Measurements from ENCODE around the gene SCUBE2. TPM values are rescaled to one million over a fixed set of nuclear protein-coding genes. Genes with fewer than 3 reads are reported as not detected.
"Not testable (repeated sequence)": the region's sequence is repeated elsewhere in the genome, so short reads cannot be mapped to it uniquely, and the experiment has no call there.

Gene SCUBE2
- total RNA-seq, 1 donor from 2014 or later = 2.5 TPM

GRCh38 chr11:9104580-9104979 lies 13.2 kb upstream of the SCUBE2 start:
- no peaks in the 10 kb centered on the region for H3K9me3 Mint-ChIP-seq (ENCODE audit: unreplicated experiment)
- peaks cover 2% of the 10 kb centered on the region for H3K4me1 Mint-ChIP-seq (ENCODE audit: low read depth, unreplicated experiment)
- no peaks in the 10 kb centered on the region for H3K27me3 Mint-ChIP-seq (ENCODE audit: unreplicated experiment)
- H3K27ac Mint-ChIP-seq (ENCODE audit: unreplicated experiment) = no peak overlapping the region
- H3K36me3 Mint-ChIP-seq (ENCODE audit: unreplicated experiment) = no peaks in the 10 kb centered on the region
- TF ChIP-seq CTCF (IDR thresholded peaks at IDR 0.05; ENCODE audit: partially characterized antibody, unreplicated experiment) = no peak
- no peak overlapping the region for H3K4me3 Mint-ChIP-seq (ENCODE audit: unreplicated experiment)
- no peak for DNase-seq

GRCh38 chr11:9103542-9104276 lies 12.3 kb upstream of the SCUBE2 start:
- Mint-ChIP-seq H3K4me1 (ENCODE audit: low read depth, unreplicated experiment) (peaks cover 3% of the 10 kb centered on the region), H3K27ac (ENCODE audit: unreplicated experiment) (no peak overlapping the region), H3K9me3 (ENCODE audit: unreplicated experiment) (no peaks in the 10 kb centered on the region), H3K27me3 (ENCODE audit: unreplicated experiment) (no peaks in the 10 kb centered on the region), H3K4me3 (ENCODE audit: unreplicated experiment) (no peak overlapping the region), H3K36me3 (ENCODE audit: unreplicated experiment) (no peaks in the 10 kb centered on the region)
- DNase-seq = no peak
- TF ChIP-seq CTCF (IDR thresholded peaks at IDR 0.05; ENCODE audit: partially characterized antibody, unreplicated experiment) = no peak

GRCh38 chr11:9099617-9100016 lies 8.2 kb upstream of the SCUBE2 start:
- peaks cover 4% of the 10 kb centered on the region for H3K27me3 Mint-ChIP-seq (ENCODE audit: unreplicated experiment)
- H3K36me3 Mint-ChIP-seq (ENCODE audit: unreplicated experiment) = peaks cover 11% of the 10 kb centered on the region
- peaks cover 3% of the 10 kb centered on the region for H3K4me1 Mint-ChIP-seq (ENCODE audit: low read depth, unreplicated experiment)
- no peak overlapping the region for H3K27ac Mint-ChIP-seq (ENCODE audit: unreplicated experiment)
- no peak for DNase-seq
- H3K9me3 Mint-ChIP-seq (ENCODE audit: unreplicated experiment) = peaks cover 2% of the 10 kb centered on the region
- H3K4me3 Mint-ChIP-seq (ENCODE audit: unreplicated experiment) = no peak overlapping the region
- no peak for TF ChIP-seq CTCF (IDR thresholded peaks at IDR 0.05; ENCODE audit: partially characterized antibody, unreplicated experiment)

GRCh38 chr11:9098455-9098854 lies 7.1 kb upstream of the SCUBE2 start:
- not testable (repeated sequence) for DNase-seq; H3K4me1 Mint-ChIP-seq (ENCODE audit: low read depth, unreplicated experiment); H3K4me3 Mint-ChIP-seq (ENCODE audit: unreplicated experiment); H3K27ac Mint-ChIP-seq (ENCODE audit: unreplicated experiment); H3K27me3 Mint-ChIP-seq (ENCODE audit: unreplicated experiment); H3K9me3 Mint-ChIP-seq (ENCODE audit: unreplicated experiment)
- H3K36me3 Mint-ChIP-seq (ENCODE audit: unreplicated experiment) = peaks cover 11% of the 10 kb centered on the region

- peaks cover 13% of the 10 kb centered on the region for H3K36me3 Mint-ChIP-seq (ENCODE audit: unreplicated experiment)
- H3K4me3 Mint-ChIP-seq (ENCODE audit: unreplicated experiment); H3K4me1 Mint-ChIP-seq (ENCODE audit: low read depth, unreplicated experiment); H3K27me3 Mint-ChIP-seq (ENCODE audit: unreplicated experiment); DNase-seq; H3K9me3 Mint-ChIP-seq (ENCODE audit: unreplicated experiment); H3K27ac Mint-ChIP-seq (ENCODE audit: unreplicated experiment): not testable (repeated sequence)
Measured at GRCh38 chr11:9097186-9097943, 6.0 kb upstream of the SCUBE2 start.

- no peak overlapping the region for H3K27ac Mint-ChIP-seq (ENCODE audit: unreplicated experiment)
- H3K36me3 Mint-ChIP-seq (ENCODE audit: unreplicated experiment) = peaks cover 15% of the 10 kb centered on the region
- H3K4me1 Mint-ChIP-seq (ENCODE audit: low read depth, unreplicated experiment) = peaks cover 9% of the 10 kb centered on the region
- no peak for DNase-seq
- H3K27me3 Mint-ChIP-seq (ENCODE audit: unreplicated experiment) = peaks cover 12% of the 10 kb centered on the region
- H3K4me3 Mint-ChIP-seq (ENCODE audit: unreplicated experiment) = no peak overlapping the region
- H3K9me3 Mint-ChIP-seq (ENCODE audit: unreplicated experiment) = peaks cover 4% of the 10 kb centered on the region
- TF ChIP-seq CTCF (IDR thresholded peaks at IDR 0.05; ENCODE audit: partially characterized antibody, unreplicated experiment) = no peak
Measured at GRCh38 chr11:9096427-9096826, 5.0 kb upstream of the SCUBE2 start.
